GM21381 (cell line): Measurements from ENCODE around the gene DCXR.

Experiments
- ATAC-seq: cut with Tn5 transposase; IDR thresholded peaks from one replicate; pipeline ENCODE4 v1.9.1; 2021; ENCODE audit warnings: mild to moderate bottlenecking, moderate library complexity; ENCODE audit not compliant: unreplicated experiment

DCXR gene

GRCh38 chr17:82013772-82014321 is 23.6 kb downstream of the DCXR start:
- ATAC-seq: no peak

GRCh38 chr17:82013341-82013740 is 24.2 kb downstream of the DCXR start:
- no peak for ATAC-seq

GRCh38 chr17:82012640-82013295 is 24.7 kb downstream of the DCXR start:
- no peak for ATAC-seq

- no peak for ATAC-seq
Measured at GRCh38 chr17:82012261-82012639, 25.2 kb downstream of the DCXR start.

- ATAC-seq: no peak
Measured at GRCh38 chr17:82011617-82012187, 25.8 kb downstream of the DCXR start.

- no peak for ATAC-seq
Measured at GRCh38 chr17:82010575-82011525, 26.6 kb downstream of the DCXR start.

GRCh38 chr17:82009413-82009812 is 28.1 kb downstream of the DCXR start:
- ATAC-seq: no peak

- no peak for ATAC-seq
Measured at GRCh38 chr17:82008941-82009405, 28.5 kb downstream of the DCXR start.

GRCh38 chr17:82008258-82008940 is 29.1 kb downstream of the DCXR start:
- ATAC-seq: no peak

GRCh38 chr17:82007495-82008257 is 29.8 kb downstream of the DCXR start:
- no peak for ATAC-seq

GRCh38 chr17:82007228-82007494 is 30.3 kb downstream of the DCXR start:
- ATAC-seq: no peak

- ATAC-seq: no peak
Measured at GRCh38 chr17:82006468-82007227, 30.8 kb downstream of the DCXR start.

GRCh38 chr17:82005701-82006348 is 31.7 kb downstream of the DCXR start:
- ATAC-seq: no peak

GRCh38 chr17:82004517-82005455 is 32.7 kb downstream of the DCXR start:
- no peak for ATAC-seq

- ATAC-seq: no peak
Measured at GRCh38 chr17:82003411-82004381, 33.8 kb downstream of the DCXR start.

GRCh38 chr17:82001571-82002056 is 35.9 kb downstream of the DCXR start:
- ATAC-seq: no peak
